ENCODE measurements around the gene DEFB124.
"Not testable (repeated sequence)": the region's sequence is repeated elsewhere in the genome, so short reads cannot be mapped to it uniquely, and the experiment has no call there.

The DEFB124 gene, protein sequence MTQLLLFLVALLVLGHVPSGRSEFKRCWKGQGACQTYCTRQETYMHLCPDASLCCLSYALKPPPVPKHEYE

DNA sequence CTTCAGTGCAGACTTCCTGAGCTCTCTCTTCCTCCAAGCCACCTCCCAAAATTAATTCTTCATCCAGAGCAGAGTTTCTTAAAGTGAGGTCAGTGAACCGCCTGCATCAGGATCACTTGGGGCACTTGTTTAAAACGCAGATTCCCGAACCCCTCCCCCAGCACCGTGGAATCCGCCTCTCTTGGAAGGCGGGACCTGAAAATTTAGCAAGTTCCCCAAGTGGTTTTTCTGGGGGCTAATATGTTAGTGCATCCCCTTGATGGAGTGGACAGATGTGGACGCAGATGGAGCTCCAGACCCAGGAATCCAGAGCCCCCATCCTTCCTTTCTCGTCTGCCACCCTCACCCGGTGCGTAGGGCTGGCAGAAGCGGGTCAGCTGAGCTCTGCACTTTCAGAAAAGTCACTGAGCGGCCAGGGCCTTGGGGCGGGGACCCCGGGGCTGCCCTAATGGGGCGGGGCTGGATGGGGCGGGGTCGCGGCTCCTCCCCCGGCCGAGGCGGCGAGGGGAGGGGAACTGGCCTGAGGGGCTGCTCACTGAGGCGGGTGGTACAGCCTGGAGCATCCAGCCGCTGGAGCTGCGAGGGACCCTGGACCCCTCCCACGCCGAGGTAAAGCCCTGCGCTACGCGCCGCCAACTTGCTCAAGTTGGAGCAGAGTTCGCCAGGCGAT, at the start of gene DEFB124, which contains the start of gene REM1:
Gene DEFB124, minus strand, starts transcription at position 370 of the 670 bp plus-strand sequence. CDS start 2,114 bp downstream, outside the sequence.
Gene REM1, plus strand, starts transcription at position 531 of the 670 bp plus-strand sequence. CDS start 1,158 bp downstream, outside the sequence.
- no peak for DNase-seq (ENCODE audit: low read depth)

DNA sequence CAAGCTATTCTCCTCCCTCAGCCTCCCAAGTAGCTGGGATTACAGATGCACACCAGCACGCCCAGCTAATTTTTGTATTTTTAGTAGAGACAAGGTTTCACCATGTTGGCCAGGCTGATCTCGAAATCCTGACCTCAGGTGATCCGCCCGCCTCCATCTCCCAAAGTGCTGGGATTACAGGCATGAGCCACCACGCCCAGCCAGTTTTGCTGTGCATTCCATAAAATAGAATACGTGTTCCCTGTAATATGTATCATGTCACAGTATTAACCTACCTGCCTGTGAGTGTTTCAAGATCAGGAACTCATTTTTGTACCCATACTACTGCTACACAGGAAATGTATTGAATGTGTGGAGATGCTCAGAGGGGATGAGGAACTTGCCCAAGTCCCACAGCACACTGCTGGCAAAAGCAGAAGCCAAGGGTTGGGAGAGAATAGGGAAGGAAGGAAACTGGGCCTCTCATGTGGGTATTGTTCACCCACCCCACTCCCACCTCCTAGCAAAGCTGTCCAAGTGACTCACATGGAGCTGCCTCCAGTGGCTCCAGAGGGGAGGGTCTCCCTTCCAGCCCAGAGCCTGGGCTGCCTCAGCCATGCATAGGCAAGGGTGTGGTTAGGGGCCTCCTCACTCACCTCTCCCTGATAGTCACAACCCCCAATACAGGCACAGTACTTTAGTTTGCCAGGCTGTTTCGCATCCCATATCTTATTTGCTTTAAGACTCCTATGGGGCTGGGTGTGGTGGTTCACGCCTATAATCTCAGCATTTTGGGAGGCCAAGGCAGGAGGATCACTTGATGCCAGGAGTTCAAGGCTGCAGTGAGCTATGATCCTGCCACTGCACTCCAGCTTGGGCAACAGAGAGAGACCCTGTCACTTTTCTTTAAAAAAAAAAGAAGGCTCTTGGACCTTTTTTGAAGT, 48.7 kb upstream of the DEFB124 start:
- DNase-seq (ENCODE audit: low read depth): no peak

DNA sequence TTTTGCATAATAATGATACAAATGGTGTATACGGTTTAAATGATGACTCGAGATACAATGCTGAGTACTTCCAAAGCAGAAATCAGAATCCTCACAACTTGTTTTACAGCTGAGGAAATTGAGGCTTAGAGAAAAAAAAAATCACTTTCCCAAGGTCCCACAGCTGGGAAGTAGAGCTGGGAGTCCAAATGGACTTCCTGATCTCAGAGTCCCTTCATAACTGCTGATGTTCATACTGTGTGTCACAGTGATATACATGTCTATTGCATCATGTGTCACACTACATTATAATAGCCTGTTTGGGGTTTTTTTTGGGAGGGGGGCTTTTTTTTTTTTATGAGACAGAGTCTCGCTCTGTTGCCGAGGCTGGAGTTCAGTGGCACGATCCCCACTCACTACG, 47.8 kb upstream of the DEFB124 start:
- no peak for DNase-seq (ENCODE audit: low read depth)

DNA sequence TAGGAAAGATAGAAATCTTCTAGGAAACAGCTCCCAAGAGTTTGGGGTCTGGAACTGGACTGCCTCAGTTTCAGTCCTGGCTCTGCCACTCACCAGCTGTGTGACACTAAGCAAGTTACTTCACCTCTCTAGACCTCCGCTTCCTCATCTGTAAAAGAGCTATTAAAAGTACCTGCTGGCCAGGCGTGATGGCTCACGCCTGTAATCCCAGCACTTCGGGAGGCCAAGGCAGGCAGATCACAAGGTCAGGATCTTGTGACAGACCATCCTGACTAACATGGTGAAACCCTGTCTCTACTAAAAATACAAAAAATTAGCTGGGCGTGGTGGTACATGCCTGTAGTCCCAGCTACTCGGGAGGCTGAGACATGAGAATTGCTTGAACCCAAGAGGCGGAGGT, 46.3 kb upstream of the DEFB124 start:
- DNase-seq (ENCODE audit: low read depth): not testable (repeated sequence)

DNA sequence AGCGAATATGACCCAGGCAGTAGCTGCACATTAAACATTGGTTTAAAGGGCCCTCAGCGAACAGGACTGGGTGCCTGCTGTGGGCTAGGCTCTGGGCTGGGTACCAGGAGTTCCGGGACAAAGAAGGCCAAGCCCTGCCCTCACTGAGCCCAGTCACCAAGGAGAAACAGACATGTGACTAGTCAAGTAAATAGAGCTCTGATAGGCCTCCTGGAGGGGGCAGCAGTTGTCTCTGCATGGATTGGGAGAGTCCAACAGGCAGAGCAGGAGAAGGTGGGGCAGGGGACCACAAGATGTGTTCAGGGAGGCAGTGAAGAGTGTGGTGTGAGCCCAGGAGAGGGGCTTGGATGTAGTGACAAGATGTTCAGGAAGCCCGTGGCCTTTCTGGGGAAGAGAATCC, 42.4 kb upstream of the DEFB124 start:
- DNase-seq (ENCODE audit: low read depth): peak; percentile 78

DNA sequence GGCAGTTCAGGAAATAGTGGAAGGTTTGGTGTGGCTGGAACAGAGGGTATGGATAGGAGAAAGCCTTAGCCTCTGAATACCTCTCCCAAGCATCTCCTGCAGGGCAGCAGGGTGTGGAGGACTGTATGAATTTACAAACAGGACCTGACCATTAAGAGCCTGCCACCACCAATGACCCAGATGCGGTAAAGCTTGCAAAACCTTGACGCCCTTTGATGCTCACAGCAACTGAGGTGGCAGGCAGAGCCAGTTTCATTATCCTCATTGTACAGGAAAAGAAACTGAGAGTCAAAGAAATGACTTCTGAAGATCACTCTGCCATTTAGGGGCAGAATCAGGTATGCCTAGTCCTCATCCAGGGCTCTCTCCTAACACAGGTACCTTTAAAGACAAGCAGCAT, 41.7 kb upstream of the DEFB124 start:
- no peak for DNase-seq (ENCODE audit: low read depth)

DNA sequence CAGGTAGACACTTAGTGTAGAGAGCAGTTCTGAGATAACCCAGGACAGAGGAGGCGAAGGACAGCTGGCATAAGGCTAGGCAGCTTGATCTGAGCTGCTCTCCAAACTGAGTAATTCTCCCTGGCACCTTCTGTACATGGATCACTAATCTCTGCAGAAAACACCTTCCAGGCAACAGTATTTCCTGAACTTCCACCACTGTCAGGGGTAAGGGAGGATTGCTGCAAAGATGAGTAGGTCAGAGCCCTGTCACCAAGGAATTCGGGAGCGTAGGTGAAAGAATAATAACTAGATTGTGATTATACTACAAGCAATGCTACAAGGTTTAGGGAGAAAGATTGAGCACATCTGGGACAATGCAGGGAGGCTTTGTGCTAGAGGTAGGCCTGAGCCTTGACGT, 41.2 kb upstream of the DEFB124 start:
- no peak for DNase-seq (ENCODE audit: low read depth)

DNA sequence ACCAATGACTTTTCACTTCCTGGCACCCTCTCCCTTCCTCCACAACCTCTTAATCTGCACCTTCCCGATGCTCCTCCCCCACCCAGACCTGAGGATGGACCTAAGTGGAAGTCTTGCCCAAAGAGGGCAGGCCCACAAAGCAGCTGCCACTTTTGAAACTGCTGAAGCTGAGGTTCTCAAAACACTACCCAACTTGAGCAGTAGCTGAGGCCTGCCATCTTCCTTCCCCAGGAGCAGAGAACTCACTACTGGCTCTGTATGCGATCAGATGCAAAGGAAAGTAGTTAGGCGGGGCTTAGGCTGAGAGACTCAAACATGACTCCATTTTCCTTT, 40.8 kb upstream of the DEFB124 start:
- DNase-seq (ENCODE audit: low read depth): no peak

DNA sequence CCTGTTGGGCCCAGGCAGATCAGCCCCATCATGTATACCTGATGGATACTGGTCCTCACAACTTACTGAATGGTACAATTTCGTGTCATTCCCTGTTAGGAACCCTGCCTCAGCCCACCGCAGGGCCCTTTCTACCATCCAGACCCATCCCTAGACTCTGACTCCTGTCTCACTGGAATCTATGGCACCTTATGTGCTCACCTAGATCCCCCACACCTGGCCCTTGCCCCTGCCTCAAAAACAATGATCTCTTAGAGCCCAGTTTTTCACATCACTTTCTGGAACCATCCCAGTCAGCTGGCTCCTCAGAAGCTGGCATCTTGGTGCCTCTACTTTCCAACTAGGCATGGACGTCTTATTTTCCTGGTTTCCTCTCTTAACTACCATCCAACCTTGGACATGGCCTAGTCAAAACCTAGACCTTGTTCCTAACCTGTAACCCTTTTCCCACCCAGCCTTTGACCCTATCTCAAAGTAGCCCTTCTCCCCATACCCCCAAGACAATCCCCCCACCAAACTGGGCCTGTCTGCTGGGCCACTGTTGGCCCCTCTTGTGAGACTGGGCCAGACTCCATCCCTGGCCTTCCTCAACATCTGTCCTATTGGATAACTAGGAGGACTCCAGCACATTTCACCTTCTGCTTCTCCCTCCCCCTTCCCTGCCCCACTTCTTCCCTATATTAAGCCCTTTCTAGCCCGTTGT, 40.3 kb upstream of the DEFB124 start:
- DNase-seq (ENCODE audit: low read depth): no peak

DNA sequence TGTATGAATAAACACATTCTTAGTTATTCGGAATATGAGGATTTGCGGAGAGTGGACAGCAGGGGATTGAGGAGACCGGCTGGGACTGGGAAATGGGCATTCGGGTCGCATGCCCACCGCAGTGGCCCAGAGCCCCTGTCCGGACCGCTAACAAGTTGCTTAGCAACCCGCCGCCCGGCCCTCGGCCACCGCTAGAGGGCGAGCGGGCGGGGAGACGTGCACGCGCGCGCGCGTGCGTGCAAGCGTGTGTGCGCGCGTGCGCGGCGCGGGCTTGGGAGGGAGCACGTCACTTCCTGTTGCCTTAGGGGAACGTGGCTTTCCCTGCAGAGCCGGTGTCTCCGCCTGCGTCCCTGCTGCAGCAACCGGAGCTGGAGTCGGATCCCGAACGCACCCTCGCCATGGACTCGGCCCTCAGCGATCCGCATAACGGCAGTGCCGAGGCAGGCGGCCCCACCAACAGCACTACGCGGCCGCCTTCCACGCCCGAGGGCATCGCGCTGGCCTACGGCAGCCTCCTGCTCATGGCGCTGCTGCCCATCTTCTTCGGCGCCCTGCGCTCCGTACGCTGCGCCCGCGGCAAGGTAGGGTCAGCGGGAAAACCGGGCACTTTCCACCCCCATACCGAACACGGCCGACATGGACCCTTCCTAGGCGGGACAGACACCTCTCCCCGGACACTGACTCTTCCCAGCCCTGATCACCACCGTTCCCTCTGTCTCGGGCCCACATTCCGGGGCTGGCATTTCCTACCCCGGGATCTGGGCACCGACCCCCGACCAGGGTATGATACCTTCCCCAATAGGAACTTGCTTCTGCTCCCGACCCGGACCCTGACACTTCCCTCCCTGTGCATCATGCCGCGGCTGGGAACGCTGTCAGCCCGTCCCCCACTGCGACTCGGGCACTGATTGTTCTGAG, 39.5 kb upstream of the DEFB124 start, which contains the start of gene HM13:
Gene HM13, plus strand, starts transcription at position 289 of the 918 bp plus-strand sequence. Its CDS starts 110 bp downstream, at position 399.
- peak; percentile 97 for DNase-seq (ENCODE audit: low read depth)

DNA sequence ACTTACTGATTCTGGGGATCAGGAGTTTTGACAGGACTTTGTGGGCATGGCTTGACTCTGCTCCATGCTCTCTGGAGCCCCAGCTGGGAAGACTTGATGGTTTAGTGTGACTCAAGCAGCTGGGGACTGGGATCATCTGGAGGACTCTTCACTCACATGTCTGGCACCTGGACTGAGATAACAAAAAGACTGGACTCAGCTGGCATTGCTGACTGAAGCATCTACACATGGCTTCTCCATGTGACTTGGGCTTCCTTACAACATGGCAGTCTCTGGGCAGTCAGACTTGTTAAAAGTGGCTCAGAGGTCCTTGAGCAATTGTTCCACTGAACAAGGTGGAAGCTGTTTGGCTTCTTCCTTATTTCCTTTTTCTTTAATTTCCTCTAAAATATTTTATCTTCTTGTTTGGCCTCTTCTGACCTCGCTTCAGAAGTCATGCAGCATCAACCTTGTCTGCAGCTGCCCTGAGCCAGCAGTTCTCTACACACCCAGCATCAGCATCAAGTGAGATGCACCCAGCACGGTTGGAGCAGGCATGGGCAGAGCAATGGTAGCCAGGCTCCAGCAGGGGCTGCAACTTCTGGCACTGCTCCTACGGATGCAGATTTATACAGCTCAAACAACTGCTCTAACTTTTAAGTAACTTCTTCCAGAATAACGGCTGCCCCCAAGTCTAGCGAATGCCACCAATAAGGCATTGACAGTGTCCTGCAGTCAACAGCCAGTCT, 33.8 kb upstream of the DEFB124 start:
- DNase-seq (ENCODE audit: low read depth): no peak

DNA sequence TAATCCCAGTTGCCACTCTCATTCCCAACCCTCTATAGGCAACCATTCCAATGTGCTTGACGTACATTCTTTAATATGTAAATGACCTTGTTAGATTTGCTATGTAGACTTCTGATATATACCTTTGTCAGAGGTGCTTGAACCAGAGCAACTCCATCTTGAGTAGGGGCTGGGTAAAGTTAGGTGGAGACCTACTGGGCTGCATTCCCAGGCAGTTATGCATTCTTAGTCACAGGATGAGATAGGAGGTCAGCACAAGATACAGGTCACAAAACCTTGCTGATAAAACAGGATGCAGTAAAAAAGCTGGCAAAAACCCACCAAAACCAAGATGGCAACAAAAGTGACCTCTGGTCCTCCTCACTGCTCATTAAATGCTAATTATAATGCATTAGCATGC, 31.0 kb upstream of the DEFB124 start:
- peak; percentile 43 for DNase-seq (ENCODE audit: low read depth)

DNA sequence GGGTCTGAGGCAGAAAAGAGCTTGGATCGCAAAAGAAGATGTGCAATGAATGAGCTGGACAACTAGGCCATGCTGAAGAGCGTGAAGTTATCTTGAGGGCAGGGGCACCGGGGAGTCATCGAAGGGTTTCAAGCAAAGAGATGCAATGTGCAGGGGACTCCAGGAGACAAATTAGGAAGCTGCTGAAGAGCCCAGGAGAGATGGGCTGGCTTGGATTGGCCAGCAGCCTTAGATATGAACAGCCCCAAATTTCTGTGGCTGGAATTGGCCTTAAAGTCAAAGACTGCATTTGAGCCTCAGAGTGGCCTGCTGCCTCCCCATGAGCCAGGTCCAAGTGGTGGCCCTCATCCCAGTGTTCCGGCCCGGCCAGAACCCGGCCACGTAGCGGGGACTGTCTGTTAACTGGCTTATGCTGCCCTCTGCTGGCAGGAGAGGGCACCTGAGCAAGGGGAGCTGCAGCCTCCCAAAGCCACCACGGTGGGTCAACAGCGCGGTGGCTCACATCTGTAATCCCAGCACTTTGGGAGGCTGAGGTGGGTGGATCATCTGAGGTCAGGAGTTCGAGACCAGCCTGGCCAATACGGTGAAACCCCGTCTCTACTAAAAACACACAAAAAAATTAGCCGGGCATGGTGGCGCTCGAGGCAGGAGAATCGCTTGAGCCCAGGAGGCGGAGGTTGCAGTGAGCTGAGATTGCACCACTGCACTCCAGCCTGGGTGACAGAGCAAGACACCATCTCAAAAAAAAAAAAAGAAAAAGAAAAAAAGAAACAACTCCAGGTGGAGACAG, 28.2 kb upstream of the DEFB124 start:
- DNase-seq (ENCODE audit: low read depth): peak; percentile 87

DNA sequence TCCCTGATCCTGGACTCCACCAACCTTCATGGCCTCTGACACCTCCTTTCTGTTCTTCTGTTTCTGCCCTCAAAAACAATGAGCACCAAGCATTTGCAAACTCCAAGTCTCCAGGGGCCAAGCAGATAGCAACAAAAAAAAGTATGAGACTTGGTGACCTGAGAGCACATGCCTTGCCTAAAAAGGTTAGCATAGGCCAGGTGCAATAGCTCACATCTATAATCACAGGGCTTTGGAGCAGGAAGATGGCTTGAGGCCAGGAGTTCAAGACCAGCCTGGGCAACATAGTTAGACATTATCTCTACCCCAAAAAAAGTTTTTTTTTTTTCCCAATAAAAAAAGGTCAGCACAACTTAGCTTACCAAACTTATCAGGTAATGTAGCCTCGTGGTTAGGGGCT, 25.6 kb upstream of the DEFB124 start:
- no peak for DNase-seq (ENCODE audit: low read depth)

DNA sequence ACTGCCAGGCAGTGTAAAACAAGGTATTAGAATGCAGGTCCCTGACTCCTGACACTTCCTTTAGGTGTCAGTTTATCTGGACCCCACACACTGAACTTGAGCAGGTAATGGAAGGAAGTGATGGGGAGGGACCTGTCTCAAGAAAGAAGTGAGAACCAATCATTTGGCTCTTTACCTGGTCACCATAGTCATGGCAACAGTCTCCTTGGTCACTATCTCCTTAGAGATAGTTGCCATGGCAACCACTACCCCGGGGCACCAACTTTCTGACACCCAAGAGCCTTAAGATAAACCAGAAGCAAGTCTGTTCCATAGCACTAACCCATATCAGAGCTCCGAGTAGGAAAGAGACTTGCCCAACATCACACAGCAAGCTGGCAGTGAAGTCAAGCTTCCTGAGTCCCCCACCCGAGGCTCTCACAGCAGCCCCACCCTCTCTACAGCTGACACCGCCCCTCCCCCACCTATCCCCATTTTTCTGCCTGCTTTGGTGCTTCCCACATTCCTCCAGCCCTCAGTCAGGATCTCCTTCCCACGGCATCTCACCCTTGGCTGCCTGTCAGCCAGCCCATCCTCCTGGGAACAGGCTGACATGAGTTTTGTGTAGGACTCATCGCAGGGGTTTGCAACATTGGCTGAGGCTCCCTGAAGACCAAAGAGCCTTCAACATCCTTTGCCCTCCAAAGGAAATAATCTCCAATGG, 23.1 kb upstream of the DEFB124 start:
- DNase-seq (ENCODE audit: low read depth): peak; percentile 28

DNA sequence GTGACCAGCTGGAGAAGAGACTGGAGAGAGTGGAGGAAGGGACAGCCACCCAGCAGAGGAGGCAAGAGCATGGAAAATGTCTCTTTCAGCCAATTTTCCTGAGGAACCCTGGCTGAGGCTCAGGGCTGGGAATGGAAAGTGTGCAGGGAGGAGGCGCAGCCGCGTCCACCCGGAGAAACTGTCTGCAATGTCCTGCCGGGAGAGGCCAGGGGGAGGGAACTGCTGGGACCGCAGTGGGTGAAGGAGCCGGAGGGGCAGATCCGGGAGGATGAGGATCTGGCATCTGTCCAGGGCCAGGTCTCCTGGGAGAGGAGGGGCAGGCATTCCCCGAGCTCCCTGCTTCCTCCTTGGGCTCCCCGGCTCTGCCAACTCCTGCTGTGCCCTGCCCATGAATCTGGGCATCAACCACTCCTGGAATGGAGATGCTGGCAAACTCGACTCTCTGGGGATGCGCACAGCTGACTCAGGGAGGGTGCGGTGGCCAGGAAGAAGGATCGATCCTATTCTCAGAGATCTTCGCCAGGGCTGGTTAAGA, 21.9 kb upstream of the DEFB124 start:
- no peak for DNase-seq (ENCODE audit: low read depth)

DNA sequence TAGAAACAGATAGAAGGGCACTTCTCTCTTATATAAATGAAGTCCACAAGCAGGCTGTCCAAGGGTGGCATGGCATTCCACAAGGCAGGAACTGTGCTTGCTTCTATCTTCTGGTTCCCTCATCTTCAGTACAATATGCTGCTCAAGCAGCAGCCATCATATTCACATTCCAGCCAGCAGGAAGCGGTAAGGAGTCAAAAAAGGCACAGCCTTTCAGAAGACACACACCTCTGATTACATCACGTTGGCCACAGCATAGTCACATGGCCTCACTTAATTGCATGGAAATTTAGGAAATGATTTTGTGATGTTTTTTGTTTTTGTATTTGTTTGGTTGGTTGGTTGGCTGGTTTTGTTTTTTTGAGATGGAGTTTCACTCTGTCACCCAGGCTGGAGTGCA, 19.2 kb upstream of the DEFB124 start:
- peak; percentile 65 for DNase-seq (ENCODE audit: low read depth)

DNA sequence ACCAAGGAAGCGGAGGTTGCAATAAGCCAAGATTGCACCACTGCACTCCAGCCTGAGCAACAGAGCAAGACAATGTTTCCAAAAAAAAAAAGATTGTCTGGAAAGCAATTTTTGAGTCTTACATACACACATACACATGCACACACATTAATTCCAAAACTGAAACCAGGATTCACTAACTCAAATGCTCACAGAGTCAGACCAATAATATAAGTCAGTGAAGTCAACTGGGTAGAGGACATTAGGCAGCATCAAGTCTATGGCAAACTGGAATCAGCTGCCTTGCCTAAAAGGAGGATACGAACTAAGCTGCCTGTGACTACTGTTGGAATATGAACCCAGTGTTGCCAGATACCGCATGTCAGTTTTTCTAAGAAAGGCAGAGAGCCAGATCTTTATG, 15.8 kb upstream of the DEFB124 start:
- DNase-seq (ENCODE audit: low read depth): no peak

DNA sequence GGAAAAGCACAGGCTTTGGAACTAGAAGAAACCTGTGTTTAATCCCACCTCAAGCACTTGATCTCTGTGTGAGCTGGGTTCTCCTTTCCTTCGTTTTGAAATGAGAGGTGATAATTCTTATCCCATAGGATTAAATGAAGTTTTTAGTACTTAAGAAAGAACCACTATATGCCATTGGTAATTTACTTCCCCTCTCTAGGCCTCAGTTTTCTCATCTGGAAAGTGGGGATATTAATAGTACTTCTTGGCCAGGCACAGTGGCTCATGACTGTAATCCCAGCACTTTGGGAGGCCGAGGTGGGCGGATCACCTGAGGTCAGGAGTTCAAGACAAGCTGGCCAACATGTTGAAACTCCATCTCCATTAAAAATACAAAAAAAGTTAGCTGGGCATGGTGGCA, 14.2 kb upstream of the DEFB124 start:
- DNase-seq (ENCODE audit: low read depth): no peak

Measured in ELR (cell line).